Naive B cell (primary cell): ENCODE measurements around the gene CNTN1. TPM values are rescaled to one million over a fixed set of nuclear protein-coding genes. Genes with fewer than 3 reads are reported as not detected.
A peak's percentile ranks its signal among the peaks of the same experiment; 100 is the strongest.
"Not testable (repeated sequence)": the region's sequence is repeated elsewhere in the genome, so short reads cannot be mapped to it uniquely, and the experiment has no call there.

Experiments used
- ATAC-seq, 2 donors: fragments of 150-1000 bp; cut with Tn5 transposase; 2 replicates each; pipeline ENCODE4 v1.10.0; 2021; ENCODE audit warnings: low read depth in 2 of 2, mild to moderate bottlenecking in 2 of 2, moderate library complexity in 2 of 2
- DNase-seq: peaks from one replicate; pipeline ENCODE4 v3.0.0; 2022
- H3K27ac Mint-ChIP-seq, 6 donors: one replicate each; pipeline ENCODE4 v1.8.0; 2020 to 2022; ENCODE audit warnings: mild to moderate bottlenecking in 6 of 6, mixed read lengths in 6 of 6, moderate library complexity in 5 of 6, inconsistent platforms in 2 of 6
- H3K27me3 Mint-ChIP-seq, 3 donors: one replicate each; pipeline ENCODE4 v1.8.0; 2021 to 2022; ENCODE audit warnings: mixed read lengths in 3 of 3, mild to moderate bottlenecking in 1 of 3
- H3K36me3 Mint-ChIP-seq, 2 donors: one replicate each; pipeline ENCODE4 v1.8.0; 2020 to 2022; ENCODE audit warnings: mixed read lengths in 2 of 2, inconsistent platforms in 1 of 2, mild to moderate bottlenecking in 1 of 2
- H3K4me1 Mint-ChIP-seq, 3 donors: one replicate each; pipeline ENCODE4 v1.8.0; 2020 to 2022; ENCODE audit warnings: mixed read lengths in 3 of 3, inconsistent platforms in 1 of 3, mild to moderate bottlenecking in 1 of 3, moderate library complexity in 1 of 3
- H3K4me3 Mint-ChIP-seq, 8 donors: one replicate each; pipeline ENCODE4 v1.8.0; 2020 to 2022; ENCODE audit warnings: mild to moderate bottlenecking in 8 of 8, mixed read lengths in 8 of 8, moderate library complexity in 8 of 8, inconsistent platforms in 2 of 8
- H3K9me3 Mint-ChIP-seq, 7 donors: one replicate each; pipeline ENCODE4 v1.8.0; 2020 to 2022; ENCODE audit warnings: mixed read lengths in 7 of 7, mild to moderate bottlenecking in 5 of 7, inconsistent platforms in 2 of 7, moderate library complexity in 1 of 7
- polyA plus RNA-seq, 6 donors: library from polyadenylated mRNA; unstranded; fragments of 300-500 nt; fragmentation: Illumina TruSeq; gene quantifications; one replicate each; pipeline ENCODE4 v1.2.3, GENCODE V29; 2021; ENCODE audit warnings: low read depth in 6 of 6

CNTN1 gene
- polyA plus RNA-seq, 6 donors from 2014 or later = not detected

- Mint-ChIP-seq H3K9me3 (peaks cover 0 to 5% (median 0%) of the 10 kb centered on the region in 7 donors), H3K27me3 (no peaks in the 10 kb centered on the region), H3K27ac (no peak overlapping the region), H3K4me3 (no peak overlapping the region), H3K4me1 (no peaks in the 10 kb centered on the region), H3K36me3 (no peaks in the 10 kb centered on the region)
- DNase-seq (no peak), ATAC-seq (no peak)
Observed at GRCh38 chr12:41073633-41074472, 381.6 kb downstream of the CNTN1 start.

- no peaks in the 10 kb centered on the region for H3K27me3 Mint-ChIP-seq
- DNase-seq (no peak), ATAC-seq (no peak)
- peaks cover 0 to 5% (median 2%) of the 10 kb centered on the region in 7 donors for H3K9me3 Mint-ChIP-seq
- no peak overlapping the region for H3K4me3 Mint-ChIP-seq
- H3K27ac Mint-ChIP-seq = no peak overlapping the region
- no peaks in the 10 kb centered on the region for H3K36me3 Mint-ChIP-seq
- H3K4me1 Mint-ChIP-seq = no peaks in the 10 kb centered on the region
Observed at GRCh38 chr12:41074473-41074769, 382.2 kb downstream of the CNTN1 start.

GRCh38 chr12:41076114-41076513 lies 383.9 kb downstream of the CNTN1 start:
- Mint-ChIP-seq H3K4me3 (no peak overlapping the region), H3K36me3 (no peaks in the 10 kb centered on the region), H3K9me3 (peaks cover 7 to 17% (median 9%) of the 10 kb centered on the region in 7 donors), H3K4me1 (no peaks in the 10 kb centered on the region), H3K27me3 (no peaks in the 10 kb centered on the region), H3K27ac (no peak overlapping the region)
- ATAC-seq (no peak), DNase-seq (no peak)

- not testable (repeated sequence) for H3K36me3 Mint-ChIP-seq, H3K4me1 Mint-ChIP-seq, H3K27me3 Mint-ChIP-seq, ATAC-seq, H3K4me3 Mint-ChIP-seq, H3K27ac Mint-ChIP-seq, DNase-seq
- H3K9me3 Mint-ChIP-seq = peaks cover 7 to 21% (median 13%) of the 10 kb centered on the region in 7 donors
Observed at GRCh38 chr12:41081241-41081640, 389.0 kb downstream of the CNTN1 start.

GRCh38 chr12:41089438-41089837 lies 397.2 kb downstream of the CNTN1 start:
- DNase-seq = no peak
- Mint-ChIP-seq H3K4me3 (no peak overlapping the region), H3K36me3 (no peaks in the 10 kb centered on the region), H3K27ac (no peak overlapping the region), H3K4me1 (no peaks in the 10 kb centered on the region), H3K9me3 (peaks cover 1 to 12% (median 8%) of the 10 kb centered on the region in 7 donors), H3K27me3 (no peaks in the 10 kb centered on the region)
- no peak for ATAC-seq

- Mint-ChIP-seq H3K9me3 (peaks cover 0 to 8% (median 8%) of the 10 kb centered on the region in 7 donors), H3K36me3 (no peaks in the 10 kb centered on the region), H3K27me3 (no peaks in the 10 kb centered on the region), H3K4me1 (no peaks in the 10 kb centered on the region), H3K27ac (no peak overlapping the region), H3K4me3 (no peak overlapping the region)
- ATAC-seq = no peak
- DNase-seq = no peak
Observed at GRCh38 chr12:41092115-41092514, 399.9 kb downstream of the CNTN1 start.

- Mint-ChIP-seq H3K4me3 (no peak overlapping the region), H3K4me1 (no peaks in the 10 kb centered on the region), H3K36me3 (no peaks in the 10 kb centered on the region), H3K27ac (no peak overlapping the region), H3K27me3 (no peaks in the 10 kb centered on the region), H3K9me3 (peaks cover 0 to 8% (median 0%) of the 10 kb centered on the region in 7 donors)
- no peak for DNase-seq
- ATAC-seq = no peak
Observed at GRCh38 chr12:41096797-41097196, 404.6 kb downstream of the CNTN1 start.

- H3K4me1 Mint-ChIP-seq = no peaks in the 10 kb centered on the region
- peak overlapping the region in 1 of 8 donors; percentile 2 for H3K4me3 Mint-ChIP-seq
- ATAC-seq = no peak
- H3K36me3 Mint-ChIP-seq = no peaks in the 10 kb centered on the region
- no peaks in the 10 kb centered on the region for H3K27me3 Mint-ChIP-seq
- no peak for DNase-seq
- H3K9me3 Mint-ChIP-seq = no peaks in the 10 kb centered on the region
- no peak overlapping the region for H3K27ac Mint-ChIP-seq
Observed at GRCh38 chr12:41100572-41100971, 408.3 kb downstream of the CNTN1 start.

GRCh38 chr12:41101806-41102205 lies 409.6 kb downstream of the CNTN1 start:
- H3K27me3 Mint-ChIP-seq = no peaks in the 10 kb centered on the region
- no peak overlapping the region for H3K4me3 Mint-ChIP-seq
- H3K9me3 Mint-ChIP-seq = peaks cover 0 to 6% (median 0%) of the 10 kb centered on the region in 7 donors
- DNase-seq (no peak), ATAC-seq (no peak)
- H3K27ac Mint-ChIP-seq = no peak overlapping the region
- H3K36me3 Mint-ChIP-seq = no peaks in the 10 kb centered on the region
- H3K4me1 Mint-ChIP-seq = no peaks in the 10 kb centered on the region

- no peaks in the 10 kb centered on the region for H3K27me3 Mint-ChIP-seq
- H3K36me3 Mint-ChIP-seq = no peaks in the 10 kb centered on the region
- H3K9me3 Mint-ChIP-seq = peaks cover 0 to 6% (median 0%) of the 10 kb centered on the region in 7 donors
- DNase-seq (no peak), ATAC-seq (no peak)
- H3K4me3 Mint-ChIP-seq = no peak overlapping the region
- no peaks in the 10 kb centered on the region for H3K4me1 Mint-ChIP-seq
- no peak overlapping the region for H3K27ac Mint-ChIP-seq
Observed at GRCh38 chr12:41103614-41104013, 411.4 kb downstream of the CNTN1 start.

GRCh38 chr12:41106315-41106714 lies 414.1 kb downstream of the CNTN1 start:
- DNase-seq (no peak), ATAC-seq (no peak)
- Mint-ChIP-seq H3K27ac (no peak overlapping the region), H3K9me3 (peaks cover 0 to 6% (median 0%) of the 10 kb centered on the region in 7 donors), H3K4me1 (no peaks in the 10 kb centered on the region), H3K36me3 (no peaks in the 10 kb centered on the region), H3K27me3 (no peaks in the 10 kb centered on the region), H3K4me3 (no peak overlapping the region)

- DNase-seq (no peak), ATAC-seq (no peak)
- Mint-ChIP-seq H3K9me3 (peaks cover 0 to 6% (median 0%) of the 10 kb centered on the region in 7 donors), H3K36me3 (no peaks in the 10 kb centered on the region), H3K27ac (no peak overlapping the region), H3K4me1 (no peaks in the 10 kb centered on the region), H3K4me3 (no peak overlapping the region), H3K27me3 (no peaks in the 10 kb centered on the region)
Observed at GRCh38 chr12:41108032-41108431, 415.8 kb downstream of the CNTN1 start.

- Mint-ChIP-seq H3K27ac (no peak overlapping the region), H3K4me1 (no peaks in the 10 kb centered on the region), H3K36me3 (no peaks in the 10 kb centered on the region), H3K9me3 (peaks cover 0 to 3% (median 0%) of the 10 kb centered on the region in 7 donors), H3K4me3 (no peak overlapping the region), H3K27me3 (no peaks in the 10 kb centered on the region)
- no peak for ATAC-seq
- DNase-seq = no peak
Observed at GRCh38 chr12:41112903-41113302, 420.7 kb downstream of the CNTN1 start.

- H3K9me3 Mint-ChIP-seq = peaks cover 0 to 4% (median 0%) of the 10 kb centered on the region in 7 donors
- H3K27me3 Mint-ChIP-seq = no peaks in the 10 kb centered on the region
- no peak overlapping the region for H3K4me3 Mint-ChIP-seq
- H3K27ac Mint-ChIP-seq = no peak overlapping the region
- no peaks in the 10 kb centered on the region for H3K36me3 Mint-ChIP-seq
- ATAC-seq (no peak), DNase-seq (no peak)
- H3K4me1 Mint-ChIP-seq = no peaks in the 10 kb centered on the region
Observed at GRCh38 chr12:41120211-41120610, 428.0 kb downstream of the CNTN1 start.
